Cortex of kidney (tissue), 1 donor: ENCODE data around the gene KRTAP15-1.

Source experiments
- DNase-seq: peaks from one replicate; lab custom pipeline; 2025; lab: John Stamatoyannopoulos, UW

Gene KRTAP15-1

GRCh38 chr21:30487336-30487735, 47.3 kb downstream of the KRTAP15-1 start, which contains the start of gene KRTAP19-2:
Gene KRTAP19-2 (minus strand): TSS chr21:30487436. CDS start chr21:30487348, 88 bp downstream.
- no peak for DNase-seq
